NCI-H2107 treated with DMSO at 0.1 percent for 48 hours (cell line): Measurements from ENCODE around the gene GLCE.

Source experiments
- DNase-seq: peaks from one replicate; lab custom pipeline; 2025; ENCODE audit not compliant: unreplicated experiment; lab: John Stamatoyannopoulos, UW

The GLCE gene

DNA sequence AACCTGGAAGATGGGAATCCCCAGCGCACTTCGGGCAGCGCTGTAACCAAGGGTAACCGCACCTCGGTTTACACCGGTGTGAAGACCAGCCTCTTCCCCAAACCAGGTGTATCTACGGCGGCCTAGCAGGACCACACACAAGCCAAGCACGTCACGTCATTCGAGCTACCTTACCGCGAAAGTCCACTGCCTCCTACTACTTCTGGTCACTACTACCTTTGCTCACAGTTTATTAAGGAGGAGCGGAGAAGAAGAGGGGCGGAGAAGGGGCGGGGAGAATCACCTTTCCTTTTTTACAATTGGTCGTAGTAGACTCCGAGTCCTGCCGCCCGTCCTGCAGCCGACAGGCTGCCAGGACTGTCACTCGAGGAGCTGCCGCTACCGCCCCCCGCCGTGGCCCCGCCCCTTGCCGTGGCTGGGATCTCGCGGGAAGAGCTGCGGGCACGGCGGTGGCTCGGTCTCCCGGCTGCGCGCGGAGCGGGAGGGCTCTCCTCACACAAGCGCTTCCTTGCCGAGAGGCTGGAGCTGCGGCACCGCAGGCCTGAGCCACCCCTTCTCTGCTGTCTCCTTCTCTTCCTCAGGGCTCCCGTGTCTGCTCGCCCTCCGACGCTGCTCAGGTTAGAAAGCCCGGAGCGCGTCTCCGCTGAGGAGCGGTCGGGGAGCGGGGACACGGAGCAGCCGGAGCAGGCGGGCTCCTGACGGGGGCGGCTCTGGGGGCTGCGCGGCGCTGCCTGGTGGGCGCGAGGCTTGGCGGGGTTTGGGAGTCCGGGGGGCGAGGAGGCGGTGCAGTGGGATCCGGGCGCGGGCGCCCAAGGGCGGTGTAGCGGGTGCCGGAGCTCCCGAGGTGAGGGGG is at the start of gene GLCE:
TSS of gene GLCE (plus strand) at position 495 of the 853 bp plus-strand sequence. CDS start 95,172 bp downstream, outside the sequence.
- DNase-seq, result peak; percentile 80

DNA sequence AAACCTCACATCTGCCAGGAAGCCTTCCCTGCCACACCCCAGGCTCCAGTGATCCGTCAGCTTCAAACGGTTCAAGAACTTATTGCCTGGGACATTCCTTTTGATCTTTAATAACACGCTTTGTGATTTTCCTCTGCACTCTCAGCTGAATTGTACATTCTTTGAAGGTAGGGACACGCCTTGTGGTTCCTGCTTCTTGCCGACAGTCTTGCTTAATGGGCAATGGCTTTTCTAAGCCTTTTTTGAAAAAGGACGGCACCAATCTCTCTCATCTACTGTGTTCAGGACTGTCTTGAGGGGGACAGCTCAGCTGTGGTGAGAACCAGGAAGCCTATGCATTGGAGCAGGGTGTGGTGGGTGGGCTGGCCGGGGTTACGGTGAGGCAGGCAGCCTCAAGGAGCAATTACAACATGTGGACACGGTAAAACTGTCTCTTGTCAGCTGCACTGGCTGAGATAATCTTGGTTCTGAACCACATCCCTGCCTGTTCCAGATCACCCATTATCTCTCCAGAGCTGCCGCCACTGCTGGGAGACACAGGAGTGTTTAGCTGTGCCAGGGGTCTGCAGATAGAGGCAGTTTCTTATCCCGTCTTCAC is 46.0 kb upstream of the GLCE start:
- DNase-seq, result no peak

DNA sequence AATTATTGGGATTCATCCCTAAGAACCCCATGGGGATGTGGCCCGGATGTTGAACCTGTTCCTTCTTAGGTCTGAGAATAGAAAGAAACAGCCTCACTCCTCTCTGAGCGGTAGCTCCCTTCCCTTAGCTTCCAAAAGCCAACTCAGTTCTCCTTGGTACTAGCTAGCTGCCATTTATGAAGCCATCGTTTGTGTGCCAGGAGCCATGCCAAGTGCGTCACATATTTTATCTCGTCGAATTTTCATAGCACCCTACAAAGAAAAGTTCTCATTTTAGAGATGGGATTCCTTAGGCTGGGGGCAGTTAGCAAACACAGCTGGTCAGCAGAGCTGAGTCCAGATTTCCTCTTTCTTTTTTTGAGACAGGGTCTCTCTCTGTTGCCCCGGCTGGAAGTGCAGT is 45.4 kb upstream of the GLCE start:
- DNase-seq, result no peak

DNA sequence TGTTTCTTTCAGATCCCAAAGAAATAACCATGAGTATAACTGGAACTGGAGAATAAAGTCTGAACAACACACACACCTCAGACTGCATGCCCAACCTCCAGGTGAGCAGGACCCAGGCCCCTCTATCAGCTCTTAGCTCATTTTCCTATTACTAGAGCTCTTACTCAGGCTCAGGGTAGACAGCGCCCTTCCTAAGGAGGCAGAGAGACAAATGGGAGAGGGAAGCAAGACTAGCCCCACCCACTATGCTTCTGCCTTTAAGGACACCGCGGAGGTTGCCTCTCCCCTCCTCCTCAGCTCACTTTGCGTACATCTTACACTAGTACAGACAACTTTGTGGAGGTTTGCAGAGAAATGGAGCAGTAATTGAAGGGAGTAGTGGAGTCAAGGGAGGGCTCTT is 44.0 kb upstream of the GLCE start:
- DNase-seq, result no peak

DNA sequence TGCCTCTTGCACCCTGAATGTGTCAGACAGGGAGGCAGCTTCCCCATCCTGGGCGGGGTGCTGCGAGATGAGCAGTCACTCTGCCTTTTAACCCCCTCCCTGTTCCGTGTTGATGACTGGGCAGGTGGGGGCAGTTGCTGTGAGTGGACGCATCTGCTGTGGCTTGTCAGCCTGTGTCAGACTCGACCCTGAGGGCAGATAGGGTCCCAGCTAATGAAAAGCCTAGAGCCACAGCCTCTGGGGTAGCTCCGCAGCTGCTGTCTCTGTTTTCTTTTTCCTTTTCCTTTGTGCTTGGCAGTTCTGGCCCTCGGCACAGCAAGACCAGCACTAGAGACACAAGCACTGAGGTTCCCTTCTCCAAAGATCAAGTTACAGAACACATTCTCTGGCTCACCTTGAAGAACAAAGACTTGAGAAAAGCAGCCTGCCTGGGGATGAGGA is 43.0 kb upstream of the GLCE start:
- peak; percentile 32 for DNase-seq

DNA sequence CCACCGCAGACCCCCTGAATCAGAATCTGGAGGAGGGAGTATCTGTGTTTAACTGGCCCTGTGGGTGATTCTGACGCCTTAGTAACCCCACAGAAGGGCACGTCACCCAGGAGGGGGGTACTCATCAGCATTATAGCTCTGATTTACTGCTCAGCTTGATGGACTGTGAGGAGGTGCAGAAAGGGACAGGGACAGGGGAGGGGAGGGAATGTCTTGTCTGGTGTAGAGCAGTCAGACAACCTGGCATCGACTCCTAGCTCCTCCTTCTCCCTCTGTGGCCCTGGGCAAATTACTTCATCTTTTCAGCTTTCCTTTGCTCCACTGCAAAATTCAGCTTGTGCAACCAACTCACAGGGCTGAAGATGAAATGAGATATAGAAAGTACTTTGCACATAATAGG is 42.3 kb upstream of the GLCE start:
- no peak for DNase-seq

DNA sequence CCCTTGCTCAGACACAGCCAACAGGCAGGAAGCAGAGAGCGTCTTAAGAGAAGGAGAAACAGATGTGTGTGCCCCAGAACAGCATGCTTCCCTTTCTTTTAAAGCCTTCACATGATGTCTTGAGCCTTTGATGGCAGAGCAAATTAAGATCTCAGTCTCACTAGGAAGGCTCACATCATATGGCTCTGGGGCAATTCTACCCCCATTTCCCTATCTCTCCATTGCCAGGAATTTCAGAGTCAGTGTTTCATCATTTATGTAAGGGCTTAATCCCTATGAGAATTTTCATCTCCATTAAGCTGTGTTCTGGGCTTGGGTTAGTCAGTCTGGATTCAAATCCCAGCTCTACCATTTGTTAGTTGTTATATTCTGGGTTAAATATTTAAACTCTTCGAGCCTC is 41.4 kb upstream of the GLCE start:
- no peak for DNase-seq

DNA sequence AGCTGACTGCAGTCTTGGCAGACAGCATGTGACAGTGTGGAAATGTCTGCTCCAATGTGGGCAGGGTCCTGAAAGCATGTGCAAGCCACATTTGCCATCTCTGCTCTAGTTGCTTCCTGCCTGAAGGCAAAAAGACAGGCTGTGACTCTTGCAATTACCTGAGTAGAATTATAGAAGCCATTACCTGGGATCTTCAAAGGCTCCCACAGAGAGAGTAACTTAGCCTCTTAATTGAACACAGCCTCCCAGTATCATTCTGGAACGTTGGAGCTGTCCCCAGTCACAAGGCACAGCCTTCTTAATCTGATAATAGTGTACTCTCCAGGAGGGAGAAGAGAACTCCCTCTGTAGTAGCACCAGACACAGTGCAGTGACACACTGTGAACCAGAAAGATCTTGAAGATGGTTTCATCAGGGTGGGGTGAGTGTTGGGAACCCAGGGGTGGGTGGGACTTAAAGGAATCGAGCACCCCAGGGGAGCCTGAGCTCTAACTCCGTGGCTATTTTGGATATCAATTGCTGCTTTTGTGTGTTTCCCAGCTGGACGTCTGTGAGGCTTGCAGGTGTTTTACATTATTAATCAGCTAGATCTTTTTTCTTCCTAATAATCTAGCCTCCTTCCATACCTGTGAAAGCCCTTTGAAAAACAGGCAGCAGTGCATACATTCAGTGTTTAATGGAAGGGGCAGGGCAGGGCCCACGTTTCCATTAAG is 40.6 kb upstream of the GLCE start:
- no peak for DNase-seq

DNA sequence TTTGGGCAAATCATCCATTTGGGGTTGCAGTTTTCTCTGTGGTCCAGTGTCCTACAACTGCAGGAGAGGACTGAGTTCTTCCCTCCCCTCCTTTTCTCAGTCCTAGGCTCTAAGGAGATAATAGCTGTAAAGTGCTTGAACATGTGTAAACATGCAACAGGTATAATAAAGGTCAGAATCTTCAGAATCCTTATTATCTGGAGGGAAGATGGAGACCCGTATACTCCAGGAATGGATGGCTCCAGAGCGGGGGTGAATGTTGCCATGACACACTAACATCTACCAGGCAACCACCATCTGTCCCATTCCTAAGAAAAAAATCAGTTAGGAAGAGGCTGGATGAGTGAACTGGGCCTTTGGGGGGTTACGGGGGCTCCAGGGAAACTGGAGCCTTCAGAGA is 39.7 kb upstream of the GLCE start:
- DNase-seq, result no peak

DNA sequence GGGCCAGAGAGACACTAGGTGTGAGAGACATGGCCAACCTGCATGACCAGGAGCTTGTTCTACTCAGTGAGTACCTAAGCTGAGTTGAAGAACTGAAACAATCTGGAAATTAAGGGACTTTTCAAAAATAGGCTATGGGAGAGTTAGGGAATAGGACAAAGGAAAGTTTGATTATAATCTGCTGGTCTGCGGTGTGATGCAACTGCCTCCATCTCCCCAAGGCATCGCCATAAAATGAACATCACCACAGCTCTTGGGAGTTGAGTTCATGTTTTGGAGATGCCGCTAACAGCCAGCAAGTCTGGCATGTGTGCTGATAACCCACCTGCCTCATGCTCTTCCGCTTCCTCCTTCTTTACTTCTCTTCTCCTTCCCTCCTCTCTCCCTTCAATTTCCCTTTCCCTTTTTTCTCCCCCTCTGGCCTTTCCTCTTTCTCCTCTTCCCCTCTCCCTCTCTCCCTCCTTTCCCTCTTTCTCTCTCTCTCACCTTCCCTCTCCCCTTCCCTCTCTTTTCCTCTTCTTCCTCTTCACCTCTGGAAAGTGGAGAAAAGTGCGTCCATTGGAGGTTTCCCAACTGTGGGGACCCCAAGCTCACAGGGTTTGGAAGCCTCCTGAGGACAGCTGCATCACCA is 39.1 kb upstream of the GLCE start:
- DNase-seq, result no peak

DNA sequence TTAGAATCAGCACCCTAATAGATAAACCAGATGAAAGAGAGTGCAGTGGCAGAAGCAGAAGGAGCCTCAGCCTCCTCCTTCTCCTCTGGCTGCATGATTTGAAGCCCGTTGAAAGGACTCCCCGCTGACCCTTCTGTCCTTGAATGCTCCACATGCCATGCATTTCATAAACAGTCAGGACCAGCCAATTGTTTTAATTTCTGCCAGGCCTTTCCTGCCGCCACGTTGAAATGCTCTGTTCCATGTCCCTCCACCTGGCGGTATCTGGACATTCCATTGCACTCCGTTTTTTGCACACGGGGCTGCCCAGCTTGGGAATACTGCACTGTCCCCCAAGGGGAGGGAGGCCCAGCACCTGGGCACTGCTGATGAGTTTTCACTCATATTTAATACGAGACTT is 35.2 kb upstream of the GLCE start:
- DNase-seq, result no peak

DNA sequence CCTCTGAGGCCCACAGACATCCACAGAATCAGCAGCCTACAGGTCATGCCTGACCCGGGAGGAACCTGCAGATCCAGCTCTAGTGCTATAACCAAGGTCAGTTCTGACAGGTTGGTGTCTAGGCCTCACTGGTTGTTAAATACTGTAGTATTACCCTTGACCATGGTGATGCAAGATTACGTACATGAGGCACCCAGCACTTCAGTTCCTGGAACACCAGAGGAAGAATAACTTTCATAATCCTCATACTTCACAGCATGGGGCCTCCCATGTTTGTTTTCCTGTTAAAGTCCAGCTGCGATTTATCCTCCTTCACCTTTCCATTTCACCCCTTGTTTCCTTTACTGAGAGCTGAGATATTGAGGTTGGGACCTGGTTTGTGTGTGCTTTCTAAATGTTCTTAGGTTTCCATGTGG is 34.4 kb upstream of the GLCE start:
- peak; percentile 79 for DNase-seq

DNA sequence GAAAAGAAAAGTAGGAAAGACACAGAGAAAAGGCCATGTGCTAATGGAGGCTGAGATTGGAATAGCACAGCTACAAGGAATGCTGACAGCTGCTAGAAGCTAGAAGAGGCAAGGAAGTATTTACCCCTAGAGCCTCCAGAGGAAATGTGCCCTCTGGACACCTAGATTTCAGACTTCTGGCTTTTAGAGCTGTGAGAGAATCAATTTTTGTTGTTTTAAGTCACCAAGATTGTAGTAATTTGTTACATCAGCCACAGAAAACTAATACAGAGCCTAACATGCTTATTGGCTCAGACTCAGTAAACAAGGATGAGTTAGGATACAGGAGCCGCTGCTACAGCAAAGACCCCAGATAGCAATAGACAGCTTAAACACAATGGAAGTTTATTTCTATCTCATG is 33.1 kb upstream of the GLCE start:
- DNase-seq, result no peak

DNA sequence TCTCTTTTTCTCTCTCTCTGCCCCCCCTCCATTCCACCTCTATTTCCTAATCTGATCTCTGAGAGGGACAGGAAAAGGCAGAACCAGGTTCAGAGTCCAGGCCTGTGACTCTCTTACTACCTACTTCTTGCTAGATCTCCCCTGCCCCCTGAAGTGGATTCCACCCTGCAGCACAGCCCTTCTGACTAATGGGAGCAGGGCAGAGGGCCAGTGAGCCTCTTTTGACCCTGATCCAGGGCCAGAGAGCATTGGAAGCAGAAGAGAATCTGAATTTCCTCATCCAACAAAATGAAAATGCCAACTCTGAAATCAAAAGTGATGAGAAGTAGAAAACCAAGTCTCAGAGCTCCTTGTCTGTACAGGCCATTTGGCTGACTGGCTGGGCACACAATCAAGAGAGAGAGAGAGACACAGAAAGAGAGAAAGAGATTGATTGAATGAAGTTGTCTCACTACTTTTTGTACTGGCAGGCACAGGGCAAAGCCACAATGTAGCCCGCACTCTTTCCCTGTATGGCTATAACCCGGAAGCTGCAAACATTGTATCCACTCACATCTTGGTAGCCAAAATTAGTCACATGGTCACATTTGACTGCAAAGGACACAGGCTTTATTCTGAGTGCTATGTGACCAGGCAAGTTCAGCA is 31.6 kb upstream of the GLCE start:
- no peak for DNase-seq

DNA sequence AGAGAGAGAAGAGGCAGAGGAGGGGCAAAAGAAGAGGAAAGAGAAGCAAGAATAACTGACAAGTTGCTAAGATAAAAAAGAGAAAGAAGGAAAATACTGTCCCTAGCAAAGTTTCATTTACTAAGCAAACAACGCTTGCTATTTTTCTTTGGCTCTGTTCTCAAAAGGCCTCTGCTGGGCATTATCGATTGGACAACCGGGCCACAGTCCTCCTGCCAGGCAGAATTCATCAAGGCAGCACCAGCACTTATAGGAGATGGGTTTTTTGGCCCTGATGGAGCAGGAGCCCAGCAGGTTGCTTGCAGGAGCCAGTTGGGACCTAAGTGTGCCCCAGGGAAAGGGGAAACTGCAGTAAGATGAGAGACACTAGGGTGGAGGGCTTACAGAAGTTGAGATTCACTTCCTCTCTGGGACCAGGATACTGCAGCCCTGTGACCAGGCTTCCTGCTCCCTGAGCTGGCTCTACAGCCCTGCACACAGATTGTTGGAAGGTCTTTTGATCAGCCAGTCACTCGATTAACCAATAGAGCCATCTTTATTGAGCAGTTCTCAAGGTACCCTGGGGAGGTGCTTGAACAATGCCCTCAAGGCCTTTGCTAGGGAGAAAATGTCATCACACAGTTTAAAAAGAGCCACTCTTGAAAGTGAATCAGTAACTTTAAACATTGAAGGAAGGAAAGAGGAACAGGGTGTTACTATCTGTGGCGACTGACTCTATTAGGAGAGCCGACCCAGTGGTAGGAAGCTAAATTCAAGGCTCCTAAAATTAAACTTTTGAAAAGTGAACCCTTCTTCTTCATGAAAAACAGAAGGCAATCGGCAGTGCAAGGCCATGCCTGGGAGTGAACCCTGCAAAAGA is 28.8 kb upstream of the GLCE start:
- no peak for DNase-seq

DNA sequence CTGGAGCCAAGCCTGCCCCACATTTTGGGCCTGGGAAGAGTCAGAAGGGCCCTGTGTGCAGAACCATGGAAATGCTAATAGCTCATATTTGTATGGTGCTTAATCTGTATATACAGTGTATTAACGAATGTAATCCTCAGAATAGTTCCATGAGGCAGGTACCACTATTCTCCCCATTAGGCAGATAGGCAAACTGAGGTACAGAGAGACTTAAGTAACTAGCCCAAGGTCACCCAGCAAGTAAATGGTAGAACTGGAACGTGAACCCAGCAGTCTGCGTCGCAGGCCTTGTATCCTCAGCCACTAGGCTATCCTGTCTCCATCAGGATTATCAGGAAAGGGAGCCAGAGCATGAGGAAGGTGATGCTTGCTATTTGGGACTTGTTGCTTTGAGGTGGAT is 28.0 kb upstream of the GLCE start:
- DNase-seq, result no peak

DNA sequence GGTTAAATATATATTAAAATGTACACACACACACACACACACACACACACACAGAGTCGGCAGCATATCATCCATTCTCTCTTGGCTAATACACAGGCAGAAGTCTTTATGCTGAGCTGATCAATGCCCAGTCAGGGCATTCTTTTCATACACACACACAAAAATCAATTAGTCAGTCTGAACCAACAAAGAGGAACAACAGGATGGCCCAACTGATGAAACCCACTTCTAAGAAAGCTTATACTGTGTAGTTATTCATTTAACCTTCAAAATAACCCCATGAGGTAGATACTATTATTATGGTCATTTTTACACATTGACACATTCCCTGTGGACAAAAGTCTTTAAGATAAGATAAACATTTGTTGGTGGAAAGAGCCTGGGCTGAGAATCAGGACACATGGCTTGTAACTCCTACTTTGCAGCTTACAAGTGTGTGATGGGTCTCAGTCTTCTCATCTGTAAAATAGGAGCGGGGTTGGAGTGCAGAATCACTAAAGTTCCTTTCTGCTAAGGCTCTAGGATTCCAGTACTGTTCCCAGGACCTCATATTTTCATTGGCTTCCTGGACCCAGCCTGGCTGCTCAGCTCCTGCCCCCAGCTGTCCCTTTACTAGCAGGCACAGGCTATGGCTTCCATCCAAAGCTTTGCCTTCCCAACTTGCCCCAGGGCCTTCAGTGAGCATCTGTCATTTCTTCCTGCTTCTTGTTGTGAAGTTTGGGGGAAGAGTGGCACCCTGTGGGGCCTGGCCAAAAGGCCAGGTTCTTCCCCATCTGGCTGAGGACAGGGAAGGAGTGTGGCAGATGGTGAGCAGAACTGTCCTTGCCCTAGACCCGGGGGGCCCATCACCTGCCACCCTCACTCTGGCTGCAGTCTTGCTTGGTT is 27.2 kb upstream of the GLCE start:
- no peak for DNase-seq

DNA sequence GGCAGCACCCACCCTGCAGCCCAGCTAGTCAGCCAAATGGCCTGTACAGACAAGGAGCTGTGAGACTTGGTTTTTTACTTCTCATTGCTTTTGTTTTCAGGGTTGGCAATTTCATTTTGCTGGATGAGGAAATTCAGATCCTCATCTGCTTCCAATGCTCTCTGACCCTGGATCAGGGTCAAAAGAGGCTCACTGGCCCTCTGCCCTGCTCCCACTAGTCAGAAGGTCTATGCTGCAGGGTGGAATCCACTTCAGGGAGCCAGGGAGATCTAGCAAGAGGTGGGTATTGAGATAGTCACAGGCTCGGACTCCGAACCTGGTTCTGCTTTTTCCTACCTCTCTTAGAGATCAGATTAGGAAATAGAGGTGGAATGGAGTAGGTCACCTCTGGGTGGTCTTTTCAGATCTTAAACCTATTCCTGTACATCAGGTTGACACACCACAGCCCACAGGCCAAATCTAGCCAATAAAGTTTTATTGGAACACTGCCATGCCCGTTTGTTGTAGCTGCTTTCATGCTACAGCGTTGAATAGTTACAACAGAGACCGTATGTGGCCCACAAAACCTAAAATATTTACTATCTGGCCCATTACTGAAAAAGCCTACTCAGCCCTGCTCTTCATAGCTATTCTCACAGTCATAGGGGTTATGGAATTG is 26.4 kb upstream of the GLCE start:
- no peak for DNase-seq

DNA sequence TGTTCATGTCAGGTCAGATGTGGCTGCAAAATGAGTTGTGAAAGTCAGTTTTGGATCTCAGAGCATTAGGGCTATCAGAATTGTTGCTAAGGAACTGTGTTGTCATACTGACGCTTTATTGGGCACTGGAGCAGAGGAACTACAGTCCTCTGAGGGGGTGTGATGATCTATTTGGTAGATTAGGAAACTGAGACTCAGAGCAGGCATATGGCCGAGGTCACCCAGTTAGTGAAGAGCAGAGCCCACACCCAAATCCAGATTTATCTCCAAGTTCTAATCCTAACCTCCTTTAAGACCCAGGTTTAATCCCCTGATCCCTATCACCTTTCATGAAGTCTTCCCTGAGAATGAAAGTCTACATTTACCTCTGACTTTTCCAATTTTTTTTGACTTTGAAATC is 25.6 kb upstream of the GLCE start:
- DNase-seq, result no peak
